Testis (tissue), 2 donors: ENCODE results near the gene CCPG1.

Experiments used
- POLR2A ChIP-seq: fragments of 450-650 bp; IDR thresholded peaks from one replicate; pipeline ENCODE4 v1.6.1; 2017; ENCODE audit warnings: antibody characterized with exemption, mild to moderate bottlenecking, moderate library complexity
- TF ChIP-seq, protein P1 (sequence below), 3 experiments: fragments of 450-650 bp in 2 of 3; fragments of 200-600 bp in 1 of 3; sonication (generic) in 1 of 3; IDR thresholded peaks; one replicate each; pipeline ENCODE4 v1.5.1; 2016 to 2019; ENCODE audit warnings: antibody characterized with exemption in 3 of 3, mild to moderate bottlenecking in 2 of 3, moderate library complexity in 1 of 3

- TF ChIP-seq, protein P1, sequence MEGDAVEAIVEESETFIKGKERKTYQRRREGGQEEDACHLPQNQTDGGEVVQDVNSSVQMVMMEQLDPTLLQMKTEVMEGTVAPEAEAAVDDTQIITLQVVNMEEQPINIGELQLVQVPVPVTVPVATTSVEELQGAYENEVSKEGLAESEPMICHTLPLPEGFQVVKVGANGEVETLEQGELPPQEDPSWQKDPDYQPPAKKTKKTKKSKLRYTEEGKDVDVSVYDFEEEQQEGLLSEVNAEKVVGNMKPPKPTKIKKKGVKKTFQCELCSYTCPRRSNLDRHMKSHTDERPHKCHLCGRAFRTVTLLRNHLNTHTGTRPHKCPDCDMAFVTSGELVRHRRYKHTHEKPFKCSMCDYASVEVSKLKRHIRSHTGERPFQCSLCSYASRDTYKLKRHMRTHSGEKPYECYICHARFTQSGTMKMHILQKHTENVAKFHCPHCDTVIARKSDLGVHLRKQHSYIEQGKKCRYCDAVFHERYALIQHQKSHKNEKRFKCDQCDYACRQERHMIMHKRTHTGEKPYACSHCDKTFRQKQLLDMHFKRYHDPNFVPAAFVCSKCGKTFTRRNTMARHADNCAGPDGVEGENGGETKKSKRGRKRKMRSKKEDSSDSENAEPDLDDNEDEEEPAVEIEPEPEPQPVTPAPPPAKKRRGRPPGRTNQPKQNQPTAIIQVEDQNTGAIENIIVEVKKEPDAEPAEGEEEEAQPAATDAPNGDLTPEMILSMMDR (IDR thresholded peaks at IDR 0.05) = no peak
- TF ChIP-seq POLR2A = no peak
Observed at GRCh38 chr15:55360256-55360655, 47.9 kb downstream of the CCPG1 start.
